Astrocyte of the spinal cord (primary cell): ENCODE results near the gene MEGF6.
A peak's percentile ranks its signal among the peaks of the same experiment; 100 is the strongest.

ENCODE experiments used
- DNase-seq: peaks from one replicate; pipeline ENCODE4 v3.0.0; 2011; ENCODE audit warnings: low read depth, low spot score
- H3K4me3 ChIP-seq: 2 replicates; pipeline ENCODE4 v1.5.1; 2011; ENCODE audit warnings: low read depth, mild to moderate bottlenecking, low read length, moderate library complexity
- in situ Hi-C: cut with HindIII; loops from 2 replicates; pipeline ENCODE4 v1.10.0; 2017; ENCODE audit warnings: low sequenced_read_pairs
- TF ChIP-seq, protein P1 (sequence below): IDR thresholded peaks from 2 replicates; pipeline ENCODE4 v1.5.1; 2012; ENCODE audit warnings: low read depth, mild to moderate bottlenecking, low read length, inconsistent platforms

The MEGF6 gene

GRCh38 chr1:3544040-3544977 lies 67.0 kb downstream of the MEGF6 start:
- no peak overlapping the region for H3K4me3 ChIP-seq
- no peak for DNase-seq
- TF ChIP-seq, protein P1, sequence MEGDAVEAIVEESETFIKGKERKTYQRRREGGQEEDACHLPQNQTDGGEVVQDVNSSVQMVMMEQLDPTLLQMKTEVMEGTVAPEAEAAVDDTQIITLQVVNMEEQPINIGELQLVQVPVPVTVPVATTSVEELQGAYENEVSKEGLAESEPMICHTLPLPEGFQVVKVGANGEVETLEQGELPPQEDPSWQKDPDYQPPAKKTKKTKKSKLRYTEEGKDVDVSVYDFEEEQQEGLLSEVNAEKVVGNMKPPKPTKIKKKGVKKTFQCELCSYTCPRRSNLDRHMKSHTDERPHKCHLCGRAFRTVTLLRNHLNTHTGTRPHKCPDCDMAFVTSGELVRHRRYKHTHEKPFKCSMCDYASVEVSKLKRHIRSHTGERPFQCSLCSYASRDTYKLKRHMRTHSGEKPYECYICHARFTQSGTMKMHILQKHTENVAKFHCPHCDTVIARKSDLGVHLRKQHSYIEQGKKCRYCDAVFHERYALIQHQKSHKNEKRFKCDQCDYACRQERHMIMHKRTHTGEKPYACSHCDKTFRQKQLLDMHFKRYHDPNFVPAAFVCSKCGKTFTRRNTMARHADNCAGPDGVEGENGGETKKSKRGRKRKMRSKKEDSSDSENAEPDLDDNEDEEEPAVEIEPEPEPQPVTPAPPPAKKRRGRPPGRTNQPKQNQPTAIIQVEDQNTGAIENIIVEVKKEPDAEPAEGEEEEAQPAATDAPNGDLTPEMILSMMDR: no peak
- in situ Hi-C loops: loop anchor here (25.0 kb wide), 1 partner anchor 93 kb away; the partner anchor contains the start of gene TPRG1L

- no peak overlapping the region for H3K4me3 ChIP-seq
- in situ Hi-C loops: loop anchor here (25.0 kb wide), 1 partner anchor 94 kb away; the partner anchor contains the start of gene TPRG1L
- TF ChIP-seq, protein P1: no peak
- DNase-seq: peak; percentile 89
These were observed 68.0 kb downstream of the MEGF6 start for GRCh38 chr1:3543076-3544039.

DNA sequence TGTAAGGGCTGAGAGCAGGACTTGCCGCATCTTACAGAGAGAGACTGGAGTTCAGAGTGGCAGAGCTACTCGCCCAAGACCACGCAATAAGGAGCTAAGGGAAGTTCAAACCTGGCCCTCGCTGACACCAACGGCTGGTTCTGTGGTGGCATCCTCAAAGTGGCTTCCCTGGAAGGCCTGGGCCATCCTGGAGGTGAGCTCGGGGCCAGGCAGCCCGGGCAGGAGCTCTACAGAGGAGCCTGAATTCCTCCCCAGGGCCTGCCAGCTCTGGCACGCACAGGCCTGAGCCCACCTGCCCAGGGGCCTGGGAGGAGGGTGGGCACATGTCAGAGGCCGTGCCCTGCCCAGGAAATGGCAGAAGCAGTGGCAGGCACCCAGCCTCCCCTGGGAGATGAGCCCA lies 68.6 kb downstream of the MEGF6 start:
- TF ChIP-seq, protein P1: no peak
- DNase-seq: no peak
- in situ Hi-C loops: loop anchor here (25.0 kb wide), 1 partner anchor 95 kb away; the partner anchor contains the start of gene TPRG1L
- no peak overlapping the region for H3K4me3 ChIP-seq

DNA sequence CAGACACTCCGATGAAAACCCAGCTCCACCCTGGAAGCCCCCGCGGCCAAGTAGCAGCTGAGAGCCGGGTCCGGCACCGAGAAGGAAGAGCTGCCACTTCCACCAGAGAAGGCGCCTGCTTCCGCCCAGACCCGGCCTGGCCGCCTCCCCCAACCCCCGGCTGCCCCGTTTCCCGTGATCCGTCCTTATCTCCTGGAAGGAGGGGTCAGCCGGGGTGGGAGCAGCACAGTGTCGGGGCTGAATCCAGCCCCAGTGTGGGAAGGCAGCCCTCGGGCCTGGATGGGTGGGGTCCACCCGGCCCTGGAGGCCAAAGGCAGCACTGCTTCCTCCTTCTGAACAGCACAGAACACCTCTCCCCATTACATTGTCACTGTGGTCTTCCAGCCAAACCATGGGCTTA lies 69.4 kb downstream of the MEGF6 start:
- TF ChIP-seq, protein P1: no peak
- in situ Hi-C loops: loop anchor here (25.0 kb wide), 1 partner anchor 95 kb away; the partner anchor contains the start of gene TPRG1L
- DNase-seq: no peak
- H3K4me3 ChIP-seq: no peak overlapping the region

- TF ChIP-seq, protein P1: no peak
- in situ Hi-C loops: loop anchor here (25.0 kb wide), 1 partner anchor 96 kb away; the partner anchor contains the start of gene TPRG1L
- H3K4me3 ChIP-seq: no peak overlapping the region
- DNase-seq: no peak
These were observed 69.8 kb downstream of the MEGF6 start for GRCh38 chr1:3541465-3541864.

DNA sequence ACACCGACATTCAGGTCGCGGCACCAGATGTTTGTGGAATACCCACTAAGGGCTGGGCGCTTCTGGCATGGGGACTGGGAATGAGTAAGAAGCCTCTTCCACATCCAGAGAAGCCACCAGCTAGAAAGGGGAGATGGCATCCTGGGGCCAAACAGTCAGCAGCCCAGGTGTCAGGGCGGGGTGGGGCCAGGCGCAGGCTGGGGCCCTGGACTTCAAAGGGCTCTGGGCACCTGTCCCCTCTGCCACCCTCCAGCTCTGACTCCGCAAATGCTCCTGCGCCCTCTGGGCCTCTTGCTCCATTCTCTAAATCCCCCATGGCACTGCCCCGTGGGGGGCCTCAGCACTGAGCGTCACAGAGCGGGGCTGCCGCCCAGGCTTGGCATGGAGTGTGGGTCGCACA lies 70.4 kb downstream of the MEGF6 start:
- no peak overlapping the region for H3K4me3 ChIP-seq
- TF ChIP-seq, protein P1: no peak
- no peak for DNase-seq
- in situ Hi-C loops: loop anchor here (25.0 kb wide), 1 partner anchor 96 kb away; the partner anchor contains the start of gene TPRG1L
